Liver (tissue), 9 donors: Measurements from ENCODE around the gene OLFML1. TPM values are rescaled to one million over a fixed set of nuclear protein-coding genes. Genes with fewer than 3 reads are reported as not detected.
A peak's percentile ranks its signal among the peaks of the same experiment; 100 is the strongest.

Experiments used
- DNase-seq: peaks from one replicate; pipeline ENCODE4 v3.0.0-alpha.2; 2017; ENCODE audit warnings: low spot score
- H3K27ac ChIP-seq, 2 donors: one replicate each; pipeline ENCODE4 v1.7.0; 2013; ENCODE audit warnings: inconsistent platforms in 2 of 2, low read length in 2 of 2, control low read depth in 1 of 2, low read depth in 1 of 2, mild to moderate bottlenecking in 1 of 2
- H3K27me3 ChIP-seq, 4 donors: one replicate each; pipeline versions ENCODE4 v1.6.1 to v1.7.0; 2013; ENCODE audit warnings: low read length in 3 of 4, inconsistent platforms in 1 of 4, mild to moderate bottlenecking in 1 of 4, moderate library complexity in 1 of 4; ENCODE audit not compliant: control insufficient read depth in 4 of 4, insufficient read depth in 4 of 4
- H3K36me3 ChIP-seq, 4 donors: one replicate each; pipeline versions ENCODE4 v1.6.1 to v1.7.0; 2013; ENCODE audit warnings: low read length in 3 of 4, mild to moderate bottlenecking in 3 of 4, low read depth in 1 of 4, moderate library complexity in 1 of 4; ENCODE audit not compliant: control insufficient read depth in 4 of 4, insufficient read depth in 3 of 4
- H3K4me1 ChIP-seq, 4 donors: one replicate each; pipeline versions ENCODE4 v1.6.1 to v1.7.0; 2013; ENCODE audit warnings: low read length in 3 of 4, mild to moderate bottlenecking in 3 of 4, moderate library complexity in 1 of 4; ENCODE audit not compliant: control insufficient read depth in 4 of 4, insufficient read depth in 4 of 4
- H3K4me3 ChIP-seq, 3 donors: one replicate each; pipeline versions ENCODE4 v1.6.1 to v1.7.0; 2013; ENCODE audit warnings: low read length in 3 of 3, control low read depth in 1 of 3, low read depth in 1 of 3, mild to moderate bottlenecking in 1 of 3
- H3K9ac ChIP-seq, 2 donors: one replicate each; pipeline ENCODE4 v1.7.0; 2013; ENCODE audit warnings: low read length in 2 of 2, mild to moderate bottlenecking in 2 of 2, moderate library complexity in 2 of 2, control low read depth in 1 of 2, low read depth in 1 of 2
- H3K9me3 ChIP-seq, 4 donors: one replicate each; pipeline versions ENCODE4 v1.6.1 to v1.7.0; 2013; ENCODE audit warnings: low read length in 3 of 4; ENCODE audit not compliant: control insufficient read depth in 4 of 4
- ATF3 ChIP-seq: IDR thresholded peaks from 2 replicates; pipeline ENCODE4 v1.6.1; 2016; ENCODE audit warnings: antibody characterized with exemption
- EGR1 ChIP-seq, 2 donors: IDR thresholded peaks; 2 replicates each; pipeline ENCODE4 v1.6.1; 2016 to 2018; ENCODE audit warnings: antibody characterized with exemption in 2 of 2, low read depth in 2 of 2
- FOXA1 ChIP-seq: IDR thresholded peaks from 2 replicates; pipeline ENCODE4 v1.6.1; 2016; ENCODE audit warnings: antibody characterized with exemption
- FOXA2 ChIP-seq: IDR thresholded peaks from 2 replicates; pipeline ENCODE4 v1.6.1; 2016; ENCODE audit warnings: antibody characterized with exemption
- GABPA ChIP-seq, 2 donors: IDR thresholded peaks in 1 of 2; conservative IDR thresholded peaks in 1 of 2; 2 replicates each; pipeline ENCODE4 v1.6.1; 2016; ENCODE audit warnings: antibody characterized with exemption in 2 of 2, mild to moderate bottlenecking in 1 of 2, moderate library complexity in 1 of 2
- HNF4A ChIP-seq, 2 donors: conservative IDR thresholded peaks; 2 replicates each; pipeline ENCODE4 v1.6.1; 2016; ENCODE audit warnings: antibody characterized with exemption in 2 of 2, mild to moderate bottlenecking in 2 of 2
- HNF4G ChIP-seq: IDR thresholded peaks from 2 replicates; pipeline ENCODE4 v1.6.1; 2016; ENCODE audit warnings: antibody characterized with exemption
- JUND ChIP-seq, 2 donors: IDR thresholded peaks; 2 replicates each; pipeline ENCODE4 v1.6.1; 2016; ENCODE audit warnings: antibody characterized with exemption in 2 of 2
- MAX ChIP-seq: IDR thresholded peaks from 2 replicates; pipeline ENCODE4 v1.6.1; 2016; ENCODE audit warnings: antibody characterized with exemption
- NR2F2 ChIP-seq: IDR thresholded peaks from 2 replicates; pipeline ENCODE4 v1.6.1; 2016; ENCODE audit warnings: antibody characterized with exemption
- RAD21 ChIP-seq, 2 donors: IDR thresholded peaks; 2 replicates each; pipeline ENCODE4 v1.6.1; 2016; ENCODE audit warnings: antibody characterized with exemption in 2 of 2, mild to moderate bottlenecking in 2 of 2
- REST ChIP-seq: IDR thresholded peaks from 2 replicates; pipeline ENCODE4 v1.6.1; 2016; ENCODE audit warnings: antibody characterized with exemption, mild to moderate bottlenecking
- RXRA ChIP-seq, 2 donors: IDR thresholded peaks; 2 replicates each; pipeline ENCODE4 v1.6.1; 2017 to 2018; ENCODE audit warnings: antibody characterized with exemption in 2 of 2, mild to moderate bottlenecking in 1 of 2
- SP1 ChIP-seq: IDR thresholded peaks from 2 replicates; pipeline ENCODE4 v1.6.1; 2018; ENCODE audit warnings: antibody characterized with exemption, mild to moderate bottlenecking
- TAF1 ChIP-seq: conservative IDR thresholded peaks from 2 replicates; pipeline ENCODE4 v1.6.1; 2016; ENCODE audit warnings: antibody characterized with exemption, mild to moderate bottlenecking
- WGBS: extraction: QIAGEN DNeasy Blood & Tissue Kit; methylation state at CpG from one replicate; pipeline ENCODE4 v1.1.7; 2013; 5-methylcytosine and 5-hydroxymethylcytosine counted together
- polyA plus RNA-seq, 2 donors: library from polyadenylated mRNA; stranded (reverse) in 1 of 2; unstranded in 1 of 2; fragments of 200-250 nt in 1 of 2; fragments of >200 nt in 1 of 2; fragmentation: Nextera tagmentation in 1 of 2; extraction: Ambion mirVana in 1 of 2; gene quantifications; one replicate each; pipeline versions ENCODE4 v1.2.1 to v1.2.3, GENCODE V29; 2013 to 2015
- total RNA-seq, 2 donors: library from RNA; depleted of rRNA; stranded (reverse); fragments of >200 nt; gene quantifications; one replicate each; pipeline ENCODE4 v1.2.3, GENCODE V29; 2014
- TF ChIP-seq, protein P1 (sequence below): IDR thresholded peaks from 2 replicates; pipeline ENCODE4 v1.6.1; 2016; ENCODE audit warnings: antibody characterized with exemption
- TF ChIP-seq, protein P2 (sequence below): fragments of 150-350 bp; IDR thresholded peaks from 2 replicates; pipeline ENCODE4 v1.5.1; 2017; ENCODE audit warnings: improper control_type of control experiment, low read depth, low read length; ENCODE audit not compliant: missing input control
- donor health status: healthy.
- donor health status: healthy.
- donor health status: healthy.
- donor health status: healthy.
- donor health status: healthy.

Gene OLFML1
- total and polyA plus RNA-seq, 4 donors: 2.8 to 4.2 (median 2.9) TPM

- DNase-seq: no peak
These were observed 28.8 kb downstream of the OLFML1 start for GRCh38 chr11:7514099-7514591.

GRCh38 chr11:7515447-7515886 lies 30.2 kb downstream of the OLFML1 start:
- H3K36me3 ChIP-seq: no peaks in the 10 kb centered on the region
- H3K9ac ChIP-seq: peak overlapping the region in 1 of 2 donors; percentile 78
- H3K4me1 ChIP-seq: peaks cover 13 to 47% (median 37%) of the 10 kb centered on the region in 4 donors
- 63% methylated on average over 1 of the region's 1 CpG for WGBS
- H3K9me3 ChIP-seq: no peaks in the 10 kb centered on the region
- H3K27me3 ChIP-seq: no peaks in the 10 kb centered on the region
- no peak for TF ChIP-seq HNF4G
- TF ChIP-seq FOXA1: no peak
- TF ChIP-seq HNF4A (conservative IDR thresholded peaks at IDR 0.05): peak; percentile 56 to 66
- TF ChIP-seq EGR1 (IDR thresholded peaks at IDR 0.05; ENCODE audit: low read depth in 2 of 2): no peak
- no peak for TF ChIP-seq MAX
- TF ChIP-seq REST: peak; percentile 55
- TF ChIP-seq SP1: peak; percentile 48
- no peak for TF ChIP-seq JUND (IDR thresholded peaks at IDR 0.05)
- no peak for TF ChIP-seq GABPA (IDR thresholded peaks at IDR 0.05 in 1 of 2, conservative IDR thresholded peaks at IDR 0.05 in 1 of 2)
- peak; percentile 29 for TF ChIP-seq TAF1
- peak; percentile 93 for TF ChIP-seq NR2F2
- TF ChIP-seq RXRA (IDR thresholded peaks at IDR 0.05): peak; percentile 94 to 96
- no peak for TF ChIP-seq FOXA2
- TF ChIP-seq ATF3: no peak
- TF ChIP-seq, protein P1, sequence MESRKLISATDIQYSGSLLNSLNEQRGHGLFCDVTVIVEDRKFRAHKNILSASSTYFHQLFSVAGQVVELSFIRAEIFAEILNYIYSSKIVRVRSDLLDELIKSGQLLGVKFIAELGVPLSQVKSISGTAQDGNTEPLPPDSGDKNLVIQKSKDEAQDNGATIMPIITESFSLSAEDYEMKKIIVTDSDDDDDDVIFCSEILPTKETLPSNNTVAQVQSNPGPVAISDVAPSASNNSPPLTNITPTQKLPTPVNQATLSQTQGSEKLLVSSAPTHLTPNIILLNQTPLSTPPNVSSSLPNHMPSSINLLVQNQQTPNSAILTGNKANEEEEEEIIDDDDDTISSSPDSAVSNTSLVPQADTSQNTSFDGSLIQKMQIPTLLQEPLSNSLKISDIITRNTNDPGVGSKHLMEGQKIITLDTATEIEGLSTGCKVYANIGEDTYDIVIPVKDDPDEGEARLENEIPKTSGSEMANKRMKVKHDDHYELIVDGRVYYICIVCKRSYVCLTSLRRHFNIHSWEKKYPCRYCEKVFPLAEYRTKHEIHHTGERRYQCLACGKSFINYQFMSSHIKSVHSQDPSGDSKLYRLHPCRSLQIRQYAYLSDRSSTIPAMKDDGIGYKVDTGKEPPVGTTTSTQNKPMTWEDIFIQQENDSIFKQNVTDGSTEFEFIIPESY: no peak
- TF ChIP-seq, protein P2, sequence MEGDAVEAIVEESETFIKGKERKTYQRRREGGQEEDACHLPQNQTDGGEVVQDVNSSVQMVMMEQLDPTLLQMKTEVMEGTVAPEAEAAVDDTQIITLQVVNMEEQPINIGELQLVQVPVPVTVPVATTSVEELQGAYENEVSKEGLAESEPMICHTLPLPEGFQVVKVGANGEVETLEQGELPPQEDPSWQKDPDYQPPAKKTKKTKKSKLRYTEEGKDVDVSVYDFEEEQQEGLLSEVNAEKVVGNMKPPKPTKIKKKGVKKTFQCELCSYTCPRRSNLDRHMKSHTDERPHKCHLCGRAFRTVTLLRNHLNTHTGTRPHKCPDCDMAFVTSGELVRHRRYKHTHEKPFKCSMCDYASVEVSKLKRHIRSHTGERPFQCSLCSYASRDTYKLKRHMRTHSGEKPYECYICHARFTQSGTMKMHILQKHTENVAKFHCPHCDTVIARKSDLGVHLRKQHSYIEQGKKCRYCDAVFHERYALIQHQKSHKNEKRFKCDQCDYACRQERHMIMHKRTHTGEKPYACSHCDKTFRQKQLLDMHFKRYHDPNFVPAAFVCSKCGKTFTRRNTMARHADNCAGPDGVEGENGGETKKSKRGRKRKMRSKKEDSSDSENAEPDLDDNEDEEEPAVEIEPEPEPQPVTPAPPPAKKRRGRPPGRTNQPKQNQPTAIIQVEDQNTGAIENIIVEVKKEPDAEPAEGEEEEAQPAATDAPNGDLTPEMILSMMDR: no peak
- TF ChIP-seq RAD21 (IDR thresholded peaks at IDR 0.05): no peak
- H3K4me3 ChIP-seq: peak overlapping the region; percentile 14 to 88 (median 37)
- peak overlapping the region; percentile 60 to 66 for H3K27ac ChIP-seq
- no peak for DNase-seq

More at GRCh38 chr11:7514099-7514591, 28.8 kb downstream of the OLFML1 start:
- H3K4me3 ChIP-seq: peak overlapping the region; percentile 77 to 88 (median 87)
- no peaks in the 10 kb centered on the region for H3K27me3 ChIP-seq
- no peaks in the 10 kb centered on the region for H3K9me3 ChIP-seq
- peak overlapping the region; percentile 78 to 79 for H3K9ac ChIP-seq
- H3K4me1 ChIP-seq: peaks cover 13 to 45% (median 37%) of the 10 kb centered on the region in 4 donors
- no peaks in the 10 kb centered on the region for H3K36me3 ChIP-seq
- 1% methylated on average over 31 of the region's 31 CpGs for WGBS
- TF ChIP-seq JUND (IDR thresholded peaks at IDR 0.05) (no peak), EGR1 (IDR thresholded peaks at IDR 0.05; ENCODE audit: low read depth in 2 of 2) (no peak), RAD21 (IDR thresholded peaks at IDR 0.05) (peak in 1 of 2 donors; percentile 5)
- H3K27ac ChIP-seq: peak overlapping the region; percentile 82 to 87
